ENCODE measurements around the gene POLR2J3. TPM values are rescaled to one million over a fixed set of nuclear protein-coding genes. Genes with fewer than 3 reads are reported as not detected.
"Not testable (repeated sequence)": the region's sequence is repeated elsewhere in the genome, so short reads cannot be mapped to it uniquely, and the experiment has no call there.

The POLR2J3 gene
- total RNA-seq (10 to 100 TPM; 29.2 to 49.8 TPM), polyA plus RNA-seq (ENCODE audit: insufficient read length in 2 of 2) (100 to 1,000 TPM in 1 of 2 donors, 10 to 100 TPM in 1; 54.8 to 111 TPM)
- long read RNA-seq, donor 1, full-length matches to known transcripts, result 11 of 11 reads
- long read RNA-seq, donor 1, partial matches to known transcripts, result 0 of 11 reads
- long read RNA-seq, donor 1, other reads (novel, unspliced or antisense), result 0 of 11 reads
- long read RNA-seq, donor 2, full-length matches to known transcripts, result 2 of 2 reads
- long read RNA-seq, donor 2, partial matches to known transcripts, result 0 of 2 reads
- long read RNA-seq, donor 2, other reads (novel, unspliced or antisense), result 0 of 2 reads
- long read RNA-seq, donor 3, partial matches to known transcripts, result 0 of 2 reads
- long read RNA-seq, donor 3, other reads (novel, unspliced or antisense), result 0 of 2 reads
- long read RNA-seq, donor 4, partial matches to known transcripts, result 0 of 8 reads
- long read RNA-seq, donor 4, other reads (novel, unspliced or antisense), result 0 of 8 reads

DNA sequence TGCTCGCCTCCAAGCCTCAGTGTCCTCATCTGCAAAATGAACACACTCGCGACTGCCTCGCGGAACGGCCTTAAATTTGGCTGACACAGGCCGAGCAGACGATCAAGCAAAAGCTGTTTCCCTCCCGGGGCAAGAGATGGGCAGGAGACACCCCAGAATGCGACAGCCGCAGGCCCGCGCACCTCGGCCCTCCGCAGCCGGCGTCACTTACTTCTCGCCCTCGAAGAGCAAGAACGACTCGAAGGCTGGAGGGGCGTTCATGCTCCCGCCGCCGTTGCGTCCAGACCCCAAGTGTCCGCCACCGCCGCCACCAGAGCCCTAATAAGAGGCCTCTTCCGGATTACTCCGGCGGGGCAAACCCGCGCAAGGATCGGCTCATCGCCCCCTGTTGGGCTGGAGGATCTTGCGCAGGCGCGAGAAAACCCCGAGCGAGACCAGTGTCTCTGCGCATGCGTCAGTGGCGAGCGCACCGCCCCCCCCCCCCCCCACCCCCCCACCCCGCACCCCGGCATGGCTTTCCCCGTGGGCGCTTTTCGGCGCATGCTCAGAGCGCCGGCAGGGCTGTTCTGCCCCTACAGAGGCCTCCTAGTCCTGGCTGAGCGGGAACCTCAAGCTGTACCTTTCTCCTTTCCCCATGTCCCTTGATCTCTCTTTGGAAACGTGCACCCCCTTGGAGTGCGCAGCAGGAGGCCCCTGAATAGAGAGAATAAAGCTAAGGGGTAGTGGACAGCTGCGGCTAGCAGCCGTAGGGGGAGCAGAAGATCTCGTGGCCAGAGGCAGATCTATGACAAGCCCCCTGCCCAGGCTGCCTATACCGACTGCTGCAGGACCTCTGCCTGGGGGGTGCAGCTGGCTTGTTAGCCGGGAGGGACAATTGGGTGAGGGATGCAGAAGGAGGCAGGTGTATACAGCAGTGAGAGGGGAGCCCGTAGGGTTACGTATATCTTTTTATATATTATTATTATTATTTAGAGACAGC is at the start of gene POLR2J3:
POLR2J3 (minus strand) TSS at position 323 of the 979 bp plus-strand sequence; CDS start at position 261, 62 bp downstream.
- H3K27me3 ChIP-seq (ENCODE audit: control insufficient read depth, insufficient read depth, low read length); H3K9me3 ChIP-seq (ENCODE audit: control insufficient read depth, insufficient read depth, low read length); H3K36me3 ChIP-seq (ENCODE audit: control insufficient read depth, insufficient read depth, low read length); H3K4me1 ChIP-seq (ENCODE audit: control insufficient read depth, insufficient read depth, low read length): not testable (repeated sequence)
- 0% methylated on average over 6 of the region's 64 CpGs for WGBS (ENCODE audit: insufficient coverage)
- DNase-seq (ENCODE audit: low read depth in 4 of 6, low spot score in 6 of 6), result peak; percentile 20 to 96 (median 76)
- peak within 1 kb of the TSS; percentile 40 for H3K27ac ChIP-seq (ENCODE audit: low read depth, low read length)
- peak within 1 kb of the TSS; percentile 72 for H3K4me3 ChIP-seq (ENCODE audit: low read depth, low read length)

DNA sequence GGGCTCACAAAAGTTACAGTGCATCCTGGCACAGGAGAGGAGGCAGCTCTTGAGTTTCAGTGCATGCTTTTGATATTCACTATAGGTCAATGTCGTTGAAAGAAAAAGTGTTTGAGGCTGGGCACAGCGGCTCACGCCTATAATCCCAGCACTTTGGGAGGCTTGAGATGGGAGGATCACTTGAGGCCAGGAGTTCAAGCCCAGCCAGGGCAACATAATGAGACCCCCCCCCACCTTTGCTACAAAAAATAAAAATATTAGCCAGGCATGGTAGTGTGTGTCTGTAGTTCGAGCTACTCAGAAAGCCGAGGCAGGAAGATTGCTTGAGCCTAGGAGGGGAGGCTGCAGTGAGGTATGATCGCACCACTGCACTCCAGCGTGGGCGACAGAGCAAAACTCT is 45.7 kb upstream of the POLR2J3 start:
- no CpG with 5 or more reads among the region's 8 CpGs for WGBS (ENCODE audit: insufficient coverage)
- not testable (repeated sequence) for H3K9me3 ChIP-seq (ENCODE audit: control insufficient read depth, insufficient read depth, low read length); H3K4me1 ChIP-seq (ENCODE audit: control insufficient read depth, insufficient read depth, low read length); H3K36me3 ChIP-seq (ENCODE audit: control insufficient read depth, insufficient read depth, low read length); H3K4me3 ChIP-seq (ENCODE audit: low read depth, low read length); H3K27me3 ChIP-seq (ENCODE audit: control insufficient read depth, insufficient read depth, low read length); H3K27ac ChIP-seq (ENCODE audit: low read depth, low read length)
- peak in 2 of 6 donors; percentile 0 for DNase-seq (ENCODE audit: low read depth in 4 of 6, low spot score in 6 of 6)

DNA sequence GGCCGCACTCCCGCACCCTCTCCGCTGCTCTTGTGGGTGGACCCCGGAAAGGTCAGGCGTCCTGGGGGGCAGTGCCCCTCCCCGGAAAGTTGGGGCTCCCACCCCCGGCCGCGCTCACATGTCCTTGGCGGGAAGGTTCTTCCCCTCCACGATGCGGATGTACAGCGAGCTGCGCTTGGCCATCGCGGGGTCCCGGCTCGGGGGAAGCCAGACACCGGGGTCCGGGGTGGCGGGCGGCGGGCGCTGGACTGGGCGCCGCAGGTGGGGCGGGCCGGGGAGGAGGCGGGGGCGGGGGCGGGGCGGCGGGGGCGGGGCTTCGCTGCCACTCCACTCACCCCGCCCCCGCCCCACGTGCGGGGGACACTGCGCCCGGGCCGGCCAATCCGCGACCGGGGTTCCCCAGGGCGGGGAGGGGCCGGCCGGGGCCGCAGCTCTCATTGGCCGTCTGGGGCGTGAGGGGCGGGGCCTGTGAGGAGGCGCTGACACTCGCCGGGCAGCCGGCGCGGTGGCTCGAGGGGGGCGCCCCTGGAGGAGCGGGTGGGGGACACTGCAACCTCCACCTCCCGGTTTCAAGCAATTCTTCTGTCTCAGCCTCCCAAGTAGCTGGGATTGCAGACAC is 44.2 kb upstream of the POLR2J3 start, which contains the start of gene RASA4:
RASA4 (minus strand) TSS at position 250 of the 619 bp plus-strand sequence; CDS start at position 183, 67 bp downstream.
- not testable (repeated sequence) for H3K27me3 ChIP-seq (ENCODE audit: control insufficient read depth, insufficient read depth, low read length); H3K9me3 ChIP-seq (ENCODE audit: control insufficient read depth, insufficient read depth, low read length); H3K27ac ChIP-seq (ENCODE audit: low read depth, low read length); H3K4me1 ChIP-seq (ENCODE audit: control insufficient read depth, insufficient read depth, low read length); H3K36me3 ChIP-seq (ENCODE audit: control insufficient read depth, insufficient read depth, low read length)
- H3K4me3 ChIP-seq (ENCODE audit: low read depth, low read length), result peak within 1 kb of the TSS; percentile 45
- DNase-seq (ENCODE audit: low read depth in 4 of 6, low spot score in 6 of 6), result peak in 2 of 6 donors; percentile 27 to 41
- WGBS (ENCODE audit: insufficient coverage), result no CpG with 5 or more reads among the region's 62 CpGs

DNA sequence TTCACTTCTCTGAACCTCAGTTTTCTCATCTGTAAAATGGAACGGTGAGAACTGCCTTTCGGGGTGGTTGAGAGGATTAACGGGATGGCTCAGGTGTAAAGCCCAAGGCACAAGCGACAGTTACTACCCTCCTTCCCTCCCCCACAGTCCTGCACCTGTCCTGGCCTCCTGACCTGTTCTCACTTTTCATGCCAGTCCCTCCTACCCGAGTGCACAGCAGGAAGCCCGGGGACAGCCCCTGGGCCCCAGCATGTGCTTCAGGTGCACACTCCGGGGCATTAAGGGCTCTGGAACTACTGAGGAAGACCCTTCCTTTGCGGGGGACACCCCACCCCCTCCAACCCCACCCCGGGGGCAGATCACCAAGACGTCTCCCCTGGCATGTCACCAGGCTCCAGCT is 43.5 kb upstream of the POLR2J3 start:
- not testable (repeated sequence) for H3K27me3 ChIP-seq (ENCODE audit: control insufficient read depth, insufficient read depth, low read length); H3K36me3 ChIP-seq (ENCODE audit: control insufficient read depth, insufficient read depth, low read length); H3K4me3 ChIP-seq (ENCODE audit: low read depth, low read length); H3K9me3 ChIP-seq (ENCODE audit: control insufficient read depth, insufficient read depth, low read length); H3K27ac ChIP-seq (ENCODE audit: low read depth, low read length); H3K4me1 ChIP-seq (ENCODE audit: control insufficient read depth, insufficient read depth, low read length); DNase-seq (ENCODE audit: low read depth in 4 of 6, low spot score in 6 of 6)
- WGBS (ENCODE audit: insufficient coverage), result no CpG with 5 or more reads among the region's 10 CpGs

DNA sequence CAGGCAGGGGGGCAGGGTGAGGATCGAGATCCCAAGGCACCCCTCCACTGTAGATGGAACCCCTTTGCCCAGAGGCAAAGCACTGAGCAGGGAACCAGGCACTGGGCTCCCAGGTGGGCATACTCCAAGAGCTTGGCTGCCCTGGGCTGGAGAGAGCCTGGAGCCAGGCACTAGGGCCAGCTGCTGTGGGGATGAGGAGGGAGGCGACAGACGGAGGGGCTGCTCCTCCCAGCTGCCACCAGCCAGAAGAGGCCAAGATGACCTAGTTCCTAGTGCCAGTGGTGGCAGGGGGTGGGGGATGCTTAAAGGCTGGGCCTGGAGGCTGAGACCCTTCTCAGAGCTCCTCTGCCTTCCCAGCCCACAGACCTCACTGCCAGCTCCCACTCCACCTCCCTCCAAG is 42.5 kb upstream of the POLR2J3 start:
- not testable (repeated sequence) for H3K4me3 ChIP-seq (ENCODE audit: low read depth, low read length); H3K27me3 ChIP-seq (ENCODE audit: control insufficient read depth, insufficient read depth, low read length); H3K27ac ChIP-seq (ENCODE audit: low read depth, low read length); H3K36me3 ChIP-seq (ENCODE audit: control insufficient read depth, insufficient read depth, low read length); H3K9me3 ChIP-seq (ENCODE audit: control insufficient read depth, insufficient read depth, low read length); DNase-seq (ENCODE audit: low read depth in 4 of 6, low spot score in 6 of 6); H3K4me1 ChIP-seq (ENCODE audit: control insufficient read depth, insufficient read depth, low read length)
- WGBS (ENCODE audit: insufficient coverage), result no CpG with 5 or more reads among the region's 3 CpGs

DNA sequence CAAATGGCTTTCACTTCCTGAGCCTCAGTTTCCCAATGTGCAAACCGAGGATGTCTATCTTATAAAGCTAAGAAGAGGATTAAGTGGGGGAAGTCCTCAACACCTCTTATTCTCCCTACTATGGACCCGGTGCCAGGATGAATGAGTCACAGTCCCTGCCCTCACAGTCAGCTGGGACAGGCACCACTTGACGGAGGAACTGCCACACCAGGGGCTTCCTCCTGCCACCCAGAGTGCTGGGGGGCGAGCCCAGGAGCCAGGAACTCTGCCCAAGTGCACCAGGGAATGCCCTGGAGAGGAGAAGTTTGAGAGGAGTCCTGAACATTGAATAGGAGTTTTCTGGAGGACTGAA is 41.9 kb upstream of the POLR2J3 start:
- not testable (repeated sequence) for H3K27me3 ChIP-seq (ENCODE audit: control insufficient read depth, insufficient read depth, low read length); DNase-seq (ENCODE audit: low read depth in 4 of 6, low spot score in 6 of 6); H3K36me3 ChIP-seq (ENCODE audit: control insufficient read depth, insufficient read depth, low read length); H3K27ac ChIP-seq (ENCODE audit: low read depth, low read length); H3K9me3 ChIP-seq (ENCODE audit: control insufficient read depth, insufficient read depth, low read length); H3K4me3 ChIP-seq (ENCODE audit: low read depth, low read length); H3K4me1 ChIP-seq (ENCODE audit: control insufficient read depth, insufficient read depth, low read length)
- WGBS (ENCODE audit: insufficient coverage), result no CpG with 5 or more reads among the region's 4 CpGs

DNA sequence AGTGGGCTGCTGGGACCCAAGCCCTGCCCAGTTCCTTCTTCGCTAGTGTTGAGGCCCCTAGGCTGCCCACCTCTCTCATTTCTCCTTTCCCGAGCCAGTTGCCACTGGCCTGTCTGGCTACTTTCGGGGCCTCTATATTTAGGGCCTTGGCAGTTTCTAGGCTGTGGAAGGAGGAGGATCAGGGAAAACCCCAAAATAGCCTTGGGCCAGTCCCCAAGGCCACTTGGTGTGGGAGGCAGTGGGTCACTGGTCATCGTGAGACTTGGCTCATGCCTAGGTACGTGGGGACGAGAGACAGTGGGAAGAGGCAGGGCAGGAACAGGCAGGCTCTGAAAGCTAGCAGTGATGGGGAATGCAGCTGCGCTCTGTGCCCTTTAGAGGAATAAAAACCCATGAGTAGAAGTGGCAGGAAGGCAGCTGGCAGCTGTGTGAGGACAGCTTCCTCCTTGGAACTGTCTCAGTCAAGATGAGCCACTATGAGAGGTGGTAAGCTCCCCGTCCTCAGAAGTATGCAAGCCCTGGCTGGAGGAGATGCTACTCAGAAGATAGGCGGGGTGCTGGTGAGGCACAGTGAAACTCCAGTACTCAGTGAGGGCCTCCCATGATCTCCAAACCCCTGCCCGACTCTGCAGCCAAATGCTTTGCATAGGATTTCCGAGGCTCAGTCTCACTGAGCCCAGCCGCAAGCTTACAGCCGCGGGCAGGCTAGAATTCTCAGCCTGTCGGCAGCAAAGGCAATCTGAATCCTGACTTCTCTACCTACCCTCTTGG is 41.4 kb upstream of the POLR2J3 start:
- not testable (repeated sequence) for H3K27me3 ChIP-seq (ENCODE audit: control insufficient read depth, insufficient read depth, low read length); H3K9me3 ChIP-seq (ENCODE audit: control insufficient read depth, insufficient read depth, low read length); H3K36me3 ChIP-seq (ENCODE audit: control insufficient read depth, insufficient read depth, low read length); H3K4me1 ChIP-seq (ENCODE audit: control insufficient read depth, insufficient read depth, low read length); DNase-seq (ENCODE audit: low read depth in 4 of 6, low spot score in 6 of 6); H3K27ac ChIP-seq (ENCODE audit: low read depth, low read length); H3K4me3 ChIP-seq (ENCODE audit: low read depth, low read length)
- WGBS (ENCODE audit: insufficient coverage), result no CpG with 5 or more reads among the region's 15 CpGs

DNA sequence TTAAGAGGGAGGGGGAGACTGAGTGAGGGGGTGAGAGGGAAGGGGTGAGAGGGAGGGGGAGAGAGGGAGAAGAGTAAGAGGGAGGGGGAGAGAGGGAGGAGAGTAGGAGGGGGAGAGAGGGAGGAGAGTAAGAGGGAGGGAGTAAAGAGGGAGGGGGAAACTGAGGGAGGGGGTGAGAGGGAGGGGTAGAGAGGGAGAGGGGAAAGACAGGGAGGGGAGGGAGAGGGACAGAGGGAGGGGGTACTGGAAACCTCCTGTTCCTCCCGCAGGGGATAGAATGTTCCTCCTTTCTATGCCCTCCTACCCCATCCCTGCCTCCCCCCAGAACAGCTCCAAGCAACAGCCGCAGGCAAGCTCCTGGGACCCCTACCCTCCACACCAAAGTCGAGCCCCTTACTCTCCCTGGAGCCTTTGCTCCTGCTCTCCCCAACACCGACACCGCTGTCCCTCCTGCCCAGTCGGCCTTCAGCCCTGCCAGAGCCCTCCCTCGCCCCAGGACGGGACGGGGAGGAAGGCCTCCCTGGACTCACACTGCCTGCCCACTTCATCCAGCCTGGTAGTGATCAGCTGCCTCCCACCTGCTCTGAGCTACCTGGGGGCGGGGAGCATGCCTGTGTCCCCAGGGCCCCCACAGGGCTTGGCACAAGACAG is 39.4 kb upstream of the POLR2J3 start:
- not testable (repeated sequence) for H3K4me3 ChIP-seq (ENCODE audit: low read depth, low read length); H3K36me3 ChIP-seq (ENCODE audit: control insufficient read depth, insufficient read depth, low read length); H3K27me3 ChIP-seq (ENCODE audit: control insufficient read depth, insufficient read depth, low read length); H3K9me3 ChIP-seq (ENCODE audit: control insufficient read depth, insufficient read depth, low read length); H3K4me1 ChIP-seq (ENCODE audit: control insufficient read depth, insufficient read depth, low read length)
- peak in 3 of 6 donors; percentile 7 to 51 (median 34) for DNase-seq (ENCODE audit: low read depth in 4 of 6, low spot score in 6 of 6)
- 10% methylated on average over 4 of the region's 10 CpGs for WGBS (ENCODE audit: insufficient coverage)
- H3K27ac ChIP-seq (ENCODE audit: low read depth, low read length), result peak overlapping the region; percentile 78
